GM20000 (cell line): ENCODE measurements around the gene SCN1A.
"Not testable (repeated sequence)": the region's sequence is repeated elsewhere in the genome, so short reads cannot be mapped to it uniquely, and the experiment has no call there.

Source experiments
- DNase-seq: peaks from one replicate; pipeline ENCODE4 v3.0.0; 2012; ENCODE audit warnings: low spot score
- CTCF ChIP-seq: IDR thresholded peaks from 2 replicates; pipeline ENCODE4 v1.5.1; 2012; ENCODE audit warnings: mild to moderate bottlenecking, control low read depth; ENCODE audit errors: extremely low read depth, missing control alignments

SCN1A gene

DNA sequence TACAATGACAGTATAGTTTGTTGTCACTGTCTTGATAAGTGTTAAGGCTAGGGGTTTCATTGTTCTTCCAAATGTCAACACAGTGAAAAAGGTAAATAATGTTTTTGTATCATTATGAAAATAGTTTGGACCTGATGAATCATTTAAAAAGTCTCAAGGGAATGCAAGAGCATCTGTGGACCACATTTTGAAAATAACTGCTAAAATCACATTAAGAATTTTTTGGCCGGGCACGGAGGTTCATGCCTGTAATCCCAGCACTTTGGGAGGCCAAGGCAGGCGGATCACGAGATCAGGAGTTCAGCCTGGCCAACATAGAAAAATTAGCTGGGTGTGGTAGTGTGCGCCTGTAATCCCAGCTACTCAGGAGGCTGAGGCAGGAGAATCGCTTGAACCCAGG is 10.3 kb downstream of the SCN1A start:
- DNase-seq = no peak
- TF ChIP-seq CTCF = no peak

DNA sequence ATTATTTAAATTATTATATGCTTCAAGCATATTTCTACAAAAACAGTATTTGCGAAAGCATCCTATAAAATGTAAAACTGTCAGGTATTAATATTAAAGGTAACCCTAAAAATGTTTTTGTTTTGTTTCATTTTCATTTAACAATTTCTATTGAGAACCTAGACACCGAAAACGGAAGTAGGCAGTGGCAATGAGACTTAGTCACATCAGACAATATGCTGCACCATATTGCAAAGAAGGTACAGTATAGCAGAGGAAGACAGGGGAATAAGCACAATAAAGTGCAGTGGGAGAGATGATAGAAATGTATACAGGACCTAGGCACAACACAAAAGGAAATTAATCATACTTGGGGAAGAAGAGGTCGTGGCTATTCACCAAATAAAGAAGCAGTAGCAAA is 12.2 kb downstream of the SCN1A start:
- no peak for DNase-seq
- no peak for TF ChIP-seq CTCF

DNA sequence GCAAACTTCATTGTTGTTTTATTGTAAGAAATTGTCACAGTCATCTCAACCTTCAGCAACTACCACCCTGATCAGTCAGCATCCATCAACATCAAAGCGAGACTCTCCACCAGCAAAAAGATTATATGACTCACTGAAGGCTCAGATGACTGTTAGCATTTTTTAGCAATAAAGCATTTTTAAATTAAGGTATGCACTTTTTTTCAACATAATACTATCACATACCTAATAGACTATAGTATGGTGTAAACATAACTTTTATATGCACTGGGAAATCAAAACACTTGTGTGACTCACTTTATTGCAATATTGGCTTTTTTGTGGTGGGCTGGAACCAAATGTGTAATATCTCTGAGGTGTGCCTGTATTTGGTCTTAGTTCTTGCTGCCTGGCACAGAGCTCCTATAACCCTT is 15.6 kb downstream of the SCN1A start:
- no peak for DNase-seq
- TF ChIP-seq CTCF = no peak

- no peak for TF ChIP-seq CTCF
- no peak for DNase-seq
Measured at GRCh38 chr2:166106431-166107015, 21.3 kb downstream of the SCN1A start.

- no peak for TF ChIP-seq CTCF
- no peak for DNase-seq
Measured at GRCh38 chr2:166104773-166105172, 23.0 kb downstream of the SCN1A start.

DNA sequence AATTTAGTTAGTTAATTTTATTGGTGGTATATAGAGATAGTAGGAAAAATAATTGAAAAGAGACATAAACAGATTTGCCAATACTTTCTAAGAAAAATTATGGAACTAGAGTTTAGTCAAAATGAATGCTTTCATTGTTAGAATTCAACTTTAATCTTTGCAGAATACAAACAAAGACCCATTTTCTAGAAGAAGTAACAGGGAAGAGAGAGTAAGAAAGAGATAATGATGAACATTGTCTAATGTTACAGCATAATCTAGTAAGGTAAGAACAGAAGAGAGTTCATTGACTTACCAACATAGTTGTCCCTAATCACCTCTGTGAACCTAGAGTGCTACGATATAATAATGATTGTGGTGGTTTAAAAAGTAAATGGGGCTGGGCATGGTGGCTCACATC is 23.7 kb downstream of the SCN1A start:
- DNase-seq = no peak
- no peak for TF ChIP-seq CTCF

DNA sequence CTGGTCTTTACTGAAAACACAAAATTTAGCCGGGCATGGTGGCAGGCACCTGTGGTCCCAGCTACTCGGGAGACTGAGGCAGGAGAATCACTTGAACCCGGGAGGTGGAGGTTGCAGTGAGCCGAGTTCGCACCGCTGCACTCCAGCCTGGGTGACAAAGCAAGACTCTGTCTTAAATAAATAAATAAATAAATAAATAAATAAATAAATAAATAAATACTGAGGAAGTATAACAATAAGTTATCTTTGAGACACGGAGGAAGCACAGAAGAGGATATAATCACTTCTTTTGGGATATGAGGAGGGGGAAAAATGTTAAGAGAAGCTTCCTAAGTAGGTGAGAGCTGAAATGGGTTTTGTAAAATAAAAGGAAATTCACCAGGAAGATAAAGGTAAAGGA is 24.5 kb downstream of the SCN1A start:
- not testable (repeated sequence) for DNase-seq

- no peak for TF ChIP-seq CTCF
- DNase-seq = no peak
Measured at GRCh38 chr2:166094325-166094724, 33.5 kb downstream of the SCN1A start.
